Right atrium auricular region (tissue), 2 donors: Measurements from ENCODE around the gene MACROH2A1. TPM values are rescaled to one million over a fixed set of nuclear protein-coding genes. Genes with fewer than 3 reads are reported as not detected.

Source experiments
- DNase-seq: peaks from one replicate; pipeline ENCODE4 v3.0.0-alpha.2; 2019; ENCODE audit warnings: low spot score
- H3K27ac ChIP-seq, 2 donors: fragments of 200-600 bp; sonication (generic); 1 replicate in 1 of 2; 2 replicates in 1 of 2; pipeline ENCODE4 v1.5.1; 2016 to 2019
- H3K27me3 ChIP-seq, 2 donors: fragments of 200-600 bp; sonication (generic); one replicate each; pipeline versions ENCODE4 v1.5.1 to v1.6.0; 2017 to 2019
- H3K36me3 ChIP-seq: fragments of 200-600 bp; sonication (generic); one replicate; pipeline ENCODE4 v1.5.1; 2016
- H3K4me1 ChIP-seq, 2 donors: fragments of 200-600 bp; sonication (generic); one replicate each; pipeline versions ENCODE4 v1.5.1 to v1.6.0; 2017 to 2019
- H3K4me3 ChIP-seq, 2 donors: fragments of 200-600 bp; sonication (generic); 1 replicate in 1 of 2; 2 replicates in 1 of 2; pipeline ENCODE4 v1.5.1; 2017 to 2019; ENCODE audit warnings: mild to moderate bottlenecking in 1 of 2, moderate library complexity in 1 of 2
- H3K9me3 ChIP-seq, 2 donors: fragments of 200-600 bp; sonication (generic); one replicate each; pipeline ENCODE4 v1.5.1; 2019
- CTCF ChIP-seq, 2 donors: fragments of 200-600 bp; sonication (generic); IDR thresholded peaks; one replicate each; pipeline ENCODE4 v1.5.1; 2019; ENCODE audit warnings: antibody characterized with exemption in 2 of 2
- total RNA-seq, 2 donors: library from RNA; depleted of rRNA; stranded (reverse); fragments of >200 nt; gene quantifications; one replicate each; pipeline ENCODE4 v1.1.0, GENCODE V29; 2016

The MACROH2A1 gene
- total RNA-seq, 2 donors from 2014 or later: 149 to 179 TPM

- peaks cover 0 to 3% of the 10 kb centered on the region in 2 donors for H3K4me1 ChIP-seq
- H3K36me3 ChIP-seq: peaks cover 18% of the 10 kb centered on the region
- TF ChIP-seq CTCF (IDR thresholded peaks at IDR 0.05): no peak
- no peak overlapping the region for H3K4me3 ChIP-seq
- H3K27ac ChIP-seq: no peak overlapping the region
- no peaks in the 10 kb centered on the region for H3K27me3 ChIP-seq
- no peak for DNase-seq
- H3K9me3 ChIP-seq: no peaks in the 10 kb centered on the region
Observed at GRCh38 chr5:135329913-135330797, 68.9 kb downstream of the MACROH2A1 start.

GRCh38 chr5:135329066-135329912 is 69.7 kb downstream of the MACROH2A1 start:
- H3K36me3 ChIP-seq: peaks cover 13% of the 10 kb centered on the region
- no peak for TF ChIP-seq CTCF (IDR thresholded peaks at IDR 0.05)

GRCh38 chr5:135328128-135328687 is 70.8 kb downstream of the MACROH2A1 start:
- TF ChIP-seq CTCF (IDR thresholded peaks at IDR 0.05): no peak
- H3K9me3 ChIP-seq: no peaks in the 10 kb centered on the region
- H3K27ac ChIP-seq: no peak overlapping the region
- no peaks in the 10 kb centered on the region for H3K4me1 ChIP-seq
- peaks cover 9% of the 10 kb centered on the region for H3K36me3 ChIP-seq
- no peaks in the 10 kb centered on the region for H3K27me3 ChIP-seq
- DNase-seq: no peak
- H3K4me3 ChIP-seq: no peak overlapping the region

More at GRCh38 chr5:135329066-135329912, 69.7 kb downstream of the MACROH2A1 start:
- Histone ChIP-seq H3K4me1 (no peaks in the 10 kb centered on the region), H3K27ac (no peak overlapping the region), H3K4me3 (no peak overlapping the region), H3K27me3 (no peaks in the 10 kb centered on the region), H3K9me3 (no peaks in the 10 kb centered on the region)
- DNase-seq: no peak

GRCh38 chr5:135327429-135328127 is 71.5 kb downstream of the MACROH2A1 start:
- no peak for TF ChIP-seq CTCF (IDR thresholded peaks at IDR 0.05)
- no peak for DNase-seq
- no peaks in the 10 kb centered on the region for H3K27me3 ChIP-seq
- H3K9me3 ChIP-seq: no peaks in the 10 kb centered on the region
- H3K27ac ChIP-seq: no peak overlapping the region
- no peaks in the 10 kb centered on the region for H3K4me1 ChIP-seq
- no peak overlapping the region for H3K4me3 ChIP-seq
- H3K36me3 ChIP-seq: peaks cover 9% of the 10 kb centered on the region
